SK-N-SH (cell line): Measurements from ENCODE around the gene GIMAP4. TPM values are rescaled to one million over a fixed set of nuclear protein-coding genes. Genes with fewer than 3 reads are reported as not detected.
"Not testable (repeated sequence)": the region's sequence is repeated elsewhere in the genome, so short reads cannot be mapped to it uniquely, and the experiment has no call there.

Experiments
- CTCF ChIA-PET: fragments of 300-600, 350-600 bp; formaldehyde crosslinking; extraction: SDS; loops from one replicate; lab custom pipeline; 2021; lab: Yijun Ruan, JAX
- POLR2A ChIA-PET: fragments of 350-600 bp; sonication (Branson Sonifier 250); formaldehyde crosslinking; extraction: SDS; loops from one replicate; lab custom pipeline; 2020; ENCODE audit warnings: antibody characterized with exemption, inconsistent platforms; lab: Yijun Ruan, JAX
- DNase-seq: peaks from one replicate; pipeline ENCODE4 v3.0.0; 2012
- H2AFZ ChIP-seq: fragments of 200-600 bp; sonication (generic); 2 replicates; pipeline ENCODE4 v1.8.1; 2016; ENCODE audit warnings: antibody characterized with exemption, mild to moderate bottlenecking, low read depth
- H3F3A ChIP-seq: fragments of 200-600 bp; sonication (generic); replicated peaks from 2 replicates; pipeline ENCODE3; 2016; ENCODE audit warnings: antibody characterized with exemption, mild to moderate bottlenecking; ENCODE audit not compliant: insufficient read depth
- H3K27ac ChIP-seq, 2 experiments: fragments of 200-500 bp in 1 of 2; fragments of 200-600 bp in 1 of 2; sonication (Bioruptor generic) in 1 of 2; sonication (generic), shearing (Covaris generic) in 1 of 2; 2 replicates each; pipeline versions ENCODE4 v1.5.1 to v1.6.1; 2014 to 2016; ENCODE audit warnings: low read depth in 2 of 2, inconsistent platforms in 1 of 2, low read length in 1 of 2, mild to moderate bottlenecking in 1 of 2, mixed read lengths in 1 of 2
- H3K27me3 ChIP-seq: fragments of 200-600 bp; sonication (generic), shearing (Covaris generic); 2 replicates; pipeline ENCODE4 v1.6.1; 2016; ENCODE audit warnings: mixed run types; ENCODE audit not compliant: insufficient read depth
- H3K36me3 ChIP-seq, 2 experiments: fragments of 200-500 bp in 1 of 2; fragments of 200-600 bp in 1 of 2; sonication (Bioruptor generic) in 1 of 2; sonication (generic) in 1 of 2; replicated peaks in 1 of 2; 2 replicates each; pipeline versions ENCODE3 to v1.5.1; 2014 to 2016; ENCODE audit warnings: low read length in 1 of 2, mild to moderate bottlenecking in 1 of 2; ENCODE audit not compliant: insufficient read depth in 2 of 2, control insufficient read depth in 1 of 2
- H3K4me1 ChIP-seq, 2 experiments: fragments of 200-500 bp in 1 of 2; fragments of 200-600 bp in 1 of 2; sonication (Bioruptor generic) in 1 of 2; sonication (generic), shearing (Covaris generic) in 1 of 2; 2 replicates each; pipeline versions ENCODE4 v1.5.1 to v1.6.1; 2014 to 2016; ENCODE audit warnings: low read depth in 1 of 2, low read length in 1 of 2, mixed run types in 1 of 2; ENCODE audit not compliant: insufficient read depth in 2 of 2, control insufficient read depth in 1 of 2
- H3K4me2 ChIP-seq: fragments of 200-600 bp; sonication (generic), shearing (Covaris generic); 2 replicates; pipeline ENCODE4 v1.6.1; 2017; ENCODE audit warnings: mixed run types
- H3K4me3 ChIP-seq, 2 experiments: fragments of 200-500 bp in 1 of 2; fragments of 200-600 bp in 1 of 2; sonication (Bioruptor generic) in 1 of 2; sonication (generic), shearing (Covaris generic) in 1 of 2; 2 replicates each; pipeline versions ENCODE4 v1.5.1 to v1.8.1; 2014 to 2016; ENCODE audit warnings: low read depth in 2 of 2, inconsistent platforms in 1 of 2, low read length in 1 of 2, mild to moderate bottlenecking in 1 of 2, mixed read lengths in 1 of 2, moderate library complexity in 1 of 2
- H3K79me2 ChIP-seq: fragments of 200-600 bp; sonication (generic); 2 replicates; pipeline ENCODE4 v1.8.1; 2017; ENCODE audit warnings: mild to moderate bottlenecking; ENCODE audit not compliant: insufficient read depth
- H3K9ac ChIP-seq: fragments of 200-600 bp; sonication (generic); 2 replicates; pipeline ENCODE4 v1.6.1; 2017; ENCODE audit warnings: mixed run types
- H3K9me2 ChIP-seq: fragments of 200-600 bp; sonication (generic); 2 replicates; pipeline ENCODE4 v1.6.1; 2017; ENCODE audit warnings: mixed run types
- H3K9me3 ChIP-seq: fragments of 200-600 bp; sonication (generic); 2 replicates; pipeline ENCODE4 v1.6.1; 2017; ENCODE audit warnings: mixed run types, mild to moderate bottlenecking, moderate library complexity
- H4K20me1 ChIP-seq: fragments of 200-600 bp; sonication (generic); 2 replicates; pipeline ENCODE4 v1.6.1; 2017; ENCODE audit warnings: mild to moderate bottlenecking, mixed run types; ENCODE audit not compliant: insufficient read depth
- EZH2phosphoT487 ChIP-seq: fragments of 200-600 bp; sonication (generic); IDR thresholded peaks from 2 replicates; pipeline ENCODE4 v1.6.1; 2017; ENCODE audit warnings: low read depth, mixed run types, mild to moderate bottlenecking, antibody characterized with exemption, moderate library complexity, borderline replicate concordance
- FOXJ3 ChIP-seq: sonication (generic); formaldehyde crosslinking; IDR thresholded peaks from 2 replicates; pipeline ENCODE4 v1.5.1; 2020; ENCODE audit warnings: mild to moderate bottlenecking, missing genetic modification reagents
- SMC3 ChIP-seq: IDR thresholded peaks from 2 replicates; pipeline ENCODE4 v1.6.1; 2012; ENCODE audit warnings: low read depth, low read length, improper control_type of control experiment
- TAF1 ChIP-seq: IDR thresholded peaks from 2 replicates; pipeline ENCODE4 v1.6.1; 2012; ENCODE audit warnings: low read depth, mild to moderate bottlenecking, low read length, moderate library complexity, borderline replicate concordance
- WGBS: methylation state at CpG from one replicate; pipeline ENCODE4 v1.1.6; 2017; ENCODE audit warnings: low lambda C conversion rate; 5-methylcytosine and 5-hydroxymethylcytosine counted together
- polyA plus RNA-seq, 3 experiments: library from polyadenylated mRNA; depleted of rRNA; stranded (reverse); fragments of >200 nt; gene quantifications; 2 replicates each; pipeline ENCODE4 v1.2.3, GENCODE V29; 2012
- TF ChIP-seq, protein P1 (sequence below): fragments of 200-600 bp; sonication (generic); IDR thresholded peaks from 2 replicates; pipeline ENCODE4 v1.6.1; 2017; ENCODE audit warnings: antibody characterized with exemption, mild to moderate bottlenecking, moderate library complexity
- TF ChIP-seq, protein P2 (sequence below): IDR thresholded peaks from 2 replicates; pipeline ENCODE4 v1.4.0; 2012; ENCODE audit warnings: low read depth, borderline replicate concordance

The GIMAP4 gene
- polyA plus RNA-seq, 1 of the 3 experiments (the other 2 are of a cell fraction): not detected

DNA sequence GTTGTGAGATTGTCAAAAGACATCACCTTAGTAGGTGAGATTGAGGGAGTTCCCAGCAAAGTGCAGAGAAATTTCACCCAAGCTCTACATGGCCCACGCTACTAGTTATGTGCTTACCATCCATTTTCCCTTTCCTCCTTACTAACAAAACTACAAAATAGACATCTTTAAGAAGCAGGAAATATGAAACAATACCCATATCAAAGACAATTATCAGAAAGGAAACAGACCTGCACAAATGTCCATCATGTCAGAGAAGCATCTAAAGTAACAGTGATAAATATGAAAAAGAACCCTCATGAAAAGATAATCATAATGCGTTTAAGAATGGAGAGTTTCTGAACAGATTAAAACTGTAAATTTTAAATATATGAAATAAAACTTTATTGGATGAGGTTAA is 28.2 kb downstream of the GIMAP4 start:
- H3F3A ChIP-seq: no peaks in the 10 kb centered on the region
- no peak overlapping the region for H3K4me2 ChIP-seq
- no peak overlapping the region for H3K27ac ChIP-seq
- no peaks in the 10 kb centered on the region for H3K9me3 ChIP-seq
- H4K20me1 ChIP-seq: no peaks in the 10 kb centered on the region
- H3K79me2 ChIP-seq: no peaks in the 10 kb centered on the region
- H3K9me2 ChIP-seq: no peaks in the 10 kb centered on the region
- H3K27me3 ChIP-seq: no peaks in the 10 kb centered on the region
- no peak overlapping the region for H2AFZ ChIP-seq
- DNase-seq: no peak
- H3K9ac ChIP-seq: no peak overlapping the region
- 2% methylated on average over 2 of the region's 2 CpGs for WGBS
- TF ChIP-seq, protein P1, sequence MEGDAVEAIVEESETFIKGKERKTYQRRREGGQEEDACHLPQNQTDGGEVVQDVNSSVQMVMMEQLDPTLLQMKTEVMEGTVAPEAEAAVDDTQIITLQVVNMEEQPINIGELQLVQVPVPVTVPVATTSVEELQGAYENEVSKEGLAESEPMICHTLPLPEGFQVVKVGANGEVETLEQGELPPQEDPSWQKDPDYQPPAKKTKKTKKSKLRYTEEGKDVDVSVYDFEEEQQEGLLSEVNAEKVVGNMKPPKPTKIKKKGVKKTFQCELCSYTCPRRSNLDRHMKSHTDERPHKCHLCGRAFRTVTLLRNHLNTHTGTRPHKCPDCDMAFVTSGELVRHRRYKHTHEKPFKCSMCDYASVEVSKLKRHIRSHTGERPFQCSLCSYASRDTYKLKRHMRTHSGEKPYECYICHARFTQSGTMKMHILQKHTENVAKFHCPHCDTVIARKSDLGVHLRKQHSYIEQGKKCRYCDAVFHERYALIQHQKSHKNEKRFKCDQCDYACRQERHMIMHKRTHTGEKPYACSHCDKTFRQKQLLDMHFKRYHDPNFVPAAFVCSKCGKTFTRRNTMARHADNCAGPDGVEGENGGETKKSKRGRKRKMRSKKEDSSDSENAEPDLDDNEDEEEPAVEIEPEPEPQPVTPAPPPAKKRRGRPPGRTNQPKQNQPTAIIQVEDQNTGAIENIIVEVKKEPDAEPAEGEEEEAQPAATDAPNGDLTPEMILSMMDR: no peak
- TF ChIP-seq FOXJ3: no peak
- TF ChIP-seq, protein P2, sequence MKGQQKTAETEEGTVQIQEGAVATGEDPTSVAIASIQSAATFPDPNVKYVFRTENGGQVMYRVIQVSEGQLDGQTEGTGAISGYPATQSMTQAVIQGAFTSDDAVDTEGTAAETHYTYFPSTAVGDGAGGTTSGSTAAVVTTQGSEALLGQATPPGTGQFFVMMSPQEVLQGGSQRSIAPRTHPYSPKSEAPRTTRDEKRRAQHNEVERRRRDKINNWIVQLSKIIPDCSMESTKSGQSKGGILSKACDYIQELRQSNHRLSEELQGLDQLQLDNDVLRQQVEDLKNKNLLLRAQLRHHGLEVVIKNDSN: no peak
- no peak for TF ChIP-seq TAF1
- no peak for TF ChIP-seq SMC3
- TF ChIP-seq, all 33 proteins: peak for 0
- ChIA-PET POLR2A (no interaction called here), CTCF (no interaction called here)
- no peaks in the 10 kb centered on the region for H3K4me1 ChIP-seq
- no peaks in the 10 kb centered on the region for H3K36me3 ChIP-seq
- no peak overlapping the region for H3K4me3 ChIP-seq

DNA sequence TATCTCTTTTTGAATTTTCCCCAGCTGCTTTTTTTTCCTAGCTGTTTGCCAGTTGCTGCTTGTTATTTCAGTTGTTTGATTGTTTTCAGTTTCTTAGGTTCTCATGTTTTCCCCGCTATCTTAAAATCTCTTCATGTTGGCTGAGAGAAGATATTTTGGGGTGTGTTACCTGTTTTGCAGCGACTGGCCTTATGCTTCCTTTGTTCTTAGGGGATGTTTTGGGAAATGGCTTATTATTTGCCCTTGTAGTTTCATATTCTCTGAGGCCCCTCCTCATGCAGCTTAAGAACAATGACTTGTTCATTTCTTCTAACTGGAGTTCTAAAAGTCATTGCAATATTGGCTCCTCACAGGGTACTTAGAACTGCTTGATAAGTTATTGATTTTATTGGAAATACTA is 36.4 kb downstream of the GIMAP4 start:
- POLR2A ChIA-PET, H3K79me2 ChIP-seq, H3F3A ChIP-seq, H2AFZ ChIP-seq, H4K20me1 ChIP-seq, H3K4me1 ChIP-seq, H3K9me2 ChIP-seq, CTCF ChIA-PET, H3K4me3 ChIP-seq, DNase-seq, H3K27me3 ChIP-seq, H3K9ac ChIP-seq, H3K9me3 ChIP-seq, H3K4me2 ChIP-seq, H3K36me3 ChIP-seq, H3K27ac ChIP-seq: not testable (repeated sequence)
- 1% methylated on average over 2 of the region's 2 CpGs for WGBS

DNA sequence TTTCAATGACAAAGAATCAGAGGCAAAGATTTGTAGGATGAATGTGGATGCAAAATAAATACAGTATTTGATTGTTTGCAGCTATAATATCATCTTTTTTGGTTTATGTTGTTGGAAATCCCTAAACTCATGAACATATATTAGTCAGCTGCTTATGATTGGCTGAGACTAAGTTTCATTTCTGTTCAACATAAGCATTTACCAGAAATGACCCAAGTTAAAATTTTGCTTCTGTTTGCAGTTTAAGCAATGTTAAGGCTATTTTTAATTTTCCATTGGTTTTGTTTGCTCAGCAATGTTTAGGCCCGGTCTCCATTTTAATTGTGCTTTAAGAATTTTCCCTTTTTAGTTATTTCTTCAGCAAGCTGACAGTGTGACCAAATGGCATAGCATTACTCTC is 43.0 kb downstream of the GIMAP4 start:
- ChIA-PET POLR2A (no interaction called here), CTCF (no interaction called here)
- H3K4me3 ChIP-seq: no peak overlapping the region
- H3K9me3 ChIP-seq: no peaks in the 10 kb centered on the region
- no peaks in the 10 kb centered on the region for H3K4me1 ChIP-seq
- H3K4me2 ChIP-seq: no peak overlapping the region
- WGBS: 0% methylated on average over 1 of the region's 1 CpG
- no peaks in the 10 kb centered on the region for H4K20me1 ChIP-seq
- H3K27me3 ChIP-seq: no peaks in the 10 kb centered on the region
- H3K9me2 ChIP-seq: no peaks in the 10 kb centered on the region
- no peak for TF ChIP-seq EZH2phosphoT487
- no peak overlapping the region for H3K27ac ChIP-seq
- DNase-seq: no peak
- H3K9ac ChIP-seq: no peak overlapping the region
- no peaks in the 10 kb centered on the region for H3F3A ChIP-seq
- H3K79me2 ChIP-seq: no peaks in the 10 kb centered on the region
- no peak overlapping the region for H2AFZ ChIP-seq
- H3K36me3 ChIP-seq: no peaks in the 10 kb centered on the region
